K562 (cell line): ENCODE results near the gene RETREG2. TPM values are rescaled to one million over a fixed set of nuclear protein-coding genes. Genes with fewer than 3 reads are reported as not detected.

Source experiments
- CEBPB ChIP-seq: fragments of 450-650 bp; IDR thresholded peaks from 2 replicates; pipeline ENCODE4 v1.6.1; 2016; ENCODE audit warnings: missing genetic modification characterization, missing compliant biosample characterization
- CSDE1 ChIP-seq, 2 experiments: fragments of 450-650 bp; IDR thresholded peaks; 2 replicates each; pipeline ENCODE4 v1.6.1; 2016; ENCODE audit warnings: mild to moderate bottlenecking in 1 of 2
- FOXA1 ChIP-seq: fragments of 450-650 bp; IDR thresholded peaks from 2 replicates; pipeline ENCODE4 v1.6.1; 2016; ENCODE audit warnings: mild to moderate bottlenecking, borderline replicate concordance
- FOXK2 ChIP-seq, 2 experiments: fragments of 450-650 bp; IDR thresholded peaks in 1 of 2; conservative IDR thresholded peaks in 1 of 2; 2 replicates each; pipeline ENCODE4 v1.6.1; 2016; ENCODE audit warnings: low read depth in 2 of 2, mild to moderate bottlenecking in 1 of 2
- GTF2A2 ChIP-seq: IDR thresholded peaks from 2 replicates; pipeline ENCODE4 v1.6.1; 2016; ENCODE audit warnings: mild to moderate bottlenecking, missing genetic modification characterization, missing compliant biosample characterization
- HDAC3 ChIP-seq: fragments of 450-650 bp; IDR thresholded peaks from 2 replicates; pipeline ENCODE4 v1.6.1; 2018; ENCODE audit warnings: borderline replicate concordance, mild to moderate bottlenecking, moderate library complexity; ENCODE audit not compliant: partially characterized antibody
- IRF2 ChIP-seq: sonication (generic); formaldehyde crosslinking; IDR thresholded peaks from 2 replicates; pipeline ENCODE4 v1.8.1; 2022; ENCODE audit warnings: mild to moderate bottlenecking, missing genetic modification reagents
- KLF16 ChIP-seq: IDR thresholded peaks from 2 replicates; pipeline ENCODE4 v1.6.1; 2016; ENCODE audit warnings: antibody characterized with exemption
- LARP7 ChIP-seq: fragments of 450-650 bp; IDR thresholded peaks from 2 replicates; pipeline ENCODE4 v1.6.1; 2016
- MAFG ChIP-seq: fragments of 450-650 bp; conservative IDR thresholded peaks from 2 replicates; pipeline ENCODE4 v1.6.1; 2016; ENCODE audit warnings: missing genetic modification characterization, missing compliant biosample characterization
- MTA3 ChIP-seq: fragments of 450-650 bp; formaldehyde crosslinking; IDR thresholded peaks from 2 replicates; pipeline ENCODE4 v1.6.1; 2017; ENCODE audit warnings: mild to moderate bottlenecking, borderline replicate concordance
- NFYB ChIP-seq: IDR thresholded peaks from 2 replicates; pipeline ENCODE4 v1.6.1; 2011; ENCODE audit warnings: mild to moderate bottlenecking, moderate library complexity; ENCODE audit not compliant: insufficient read length; ENCODE audit errors: extremely low read depth
- PHB ChIP-seq: fragments of 250-450 bp; sonication (Bioruptor Pico); IDR thresholded peaks from 2 replicates; pipeline ENCODE4 v1.5.0; 2021
- PTTG1 ChIP-seq: fragments of 450-650 bp; IDR thresholded peaks from 2 replicates; pipeline ENCODE4 v1.6.1; 2016; ENCODE audit warnings: low read depth, mild to moderate bottlenecking, missing genetic modification characterization, missing compliant biosample characterization
- RBM39 ChIP-seq: fragments of 200-400 bp; formaldehyde crosslinking; optimal IDR thresholded peaks from 2 replicates; pipeline ENCODE3; 2018; ENCODE audit warnings: low read depth, low read length
- SMARCC2 ChIP-seq: fragments of 450-650 bp; IDR thresholded peaks from 2 replicates; pipeline ENCODE4 v1.6.1; 2017; ENCODE audit warnings: antibody characterized with exemption, moderate library complexity, mild to moderate bottlenecking, low read depth
- ZBTB11 ChIP-seq, 3 experiments: fragments of 200-800 bp in 1 of 3; fragments of 250-450 bp in 1 of 3; fragments of 450-650 bp in 1 of 3; sonication (Bioruptor Pico) in 1 of 3; sonication (Bioruptor generic) in 1 of 3; formaldehyde crosslinking in 1 of 3; IDR thresholded peaks; 2 replicates each; pipeline versions ENCODE4 v1.6.1 to v1.8.0; 2016 to 2022; ENCODE audit warnings: mild to moderate bottlenecking in 2 of 3, missing genetic modification characterization in 2 of 3, missing compliant biosample characterization in 1 of 3, moderate library complexity in 1 of 3
- ZC3H4 ChIP-seq: sonication (generic); formaldehyde crosslinking; IDR thresholded peaks from 2 replicates; pipeline ENCODE4 v1.9.0; 2021; ENCODE audit warnings: missing genetic modification reagents, borderline replicate concordance
- ZNF232 ChIP-seq: sonication (generic); formaldehyde crosslinking; IDR thresholded peaks from 2 replicates; pipeline ENCODE4 v1.8.0; 2022; ENCODE audit warnings: mild to moderate bottlenecking, missing genetic modification reagents
- ZNF592 ChIP-seq: fragments of 450-650 bp; IDR thresholded peaks from 2 replicates; pipeline ENCODE4 v1.6.1; 2017; ENCODE audit warnings: antibody characterized with exemption, mild to moderate bottlenecking
- polyA plus RNA-seq, 8 experiments: library from polyadenylated mRNA; depleted of rRNA in 4 of 8; stranded (reverse) in 5 of 8; unstranded in 3 of 8; fragments of >200 nt; fragmentation: Nextera tagmentation in 2 of 8; fragmentation: Illumina TruSeq in 1 of 8; extraction: Ambion mirVana in 2 of 8; extraction: Trizol in 1 of 8; gene quantifications; 2 replicates each; pipeline versions ENCODE4 v1.2.1 to v1.2.3, GENCODE V29; 2011 to 2014; ENCODE audit warnings: inconsistent platforms in 1 of 8, missing spikeins in 1 of 8
- total RNA-seq, 7 experiments: library from RNA; depleted of rRNA in 6 of 7; stranded (reverse); fragments of >200 nt in 6 of 7; fragmentation: Illumina TruSeq in 2 of 7; extraction: Trizol in 2 of 7; gene quantifications; 2 replicates each; pipeline versions ENCODE4 v1.2.1 to v1.2.3, GENCODE V29; 2011 to 2021; ENCODE audit warnings: low replicate concordance in 1 of 7

RETREG2 gene
- total and polyA plus RNA-seq, 9 of the 15 experiments (the other 6 are each of a cell fraction or from before 2014, with no cell fraction given) = 4.9 to 40.1 (median 19.2) TPM

GRCh38 chr2:219177552-219178376, at the start of gene RETREG2 (continued):
- TF ChIP-seq ZBTB11 (CRISPR knock-in tag; IDR thresholded peaks at IDR 0.05) (peak in 2 of 3 experiments; percentile 64 to 80; a peak in 4 of 6 replicates), KLF16 (no peak), GTF2A2 (tag) (no peak), CEBPB (tag) (no peak), CSDE1 (IDR thresholded peaks at IDR 0.05) (no peak), FOXK2 (conservative IDR thresholded peaks at IDR 0.05 in 1 of 2, IDR thresholded peaks at IDR 0.05 in 1 of 2; ENCODE audit: low read depth in 2 of 2) (peak; percentile 87; a peak in 3 of 4 replicates), FOXA1 (no peak), RBM39 (no peak), ZNF232 (CRISPR knock-in tag) (no peak), MTA3 (no peak; the same call in 1 of the 2 replicates), PHB (CRISPR knock-in tag) (no peak), MAFG (no peak), PTTG1 (tag) (no peak), HDAC3 (no peak), LARP7 (no peak), ZC3H4 (0 out of 2 replicates have a peak, but pooled peaks have one; percentile 48), NFYB (no peak), SMARCC2 (no peak), IRF2 (no peak), ZNF592 (0 out of 2 replicates have a peak, but pooled peaks have one; percentile 27)
